ENCODE measurements around the gene RPTOR. TPM values are rescaled to one million over a fixed set of nuclear protein-coding genes. Genes with fewer than 3 reads are reported as not detected.

The RPTOR gene
- total RNA-seq, 2 experiments from 2014 or later: 45.3 to 49.1 TPM

DNA sequence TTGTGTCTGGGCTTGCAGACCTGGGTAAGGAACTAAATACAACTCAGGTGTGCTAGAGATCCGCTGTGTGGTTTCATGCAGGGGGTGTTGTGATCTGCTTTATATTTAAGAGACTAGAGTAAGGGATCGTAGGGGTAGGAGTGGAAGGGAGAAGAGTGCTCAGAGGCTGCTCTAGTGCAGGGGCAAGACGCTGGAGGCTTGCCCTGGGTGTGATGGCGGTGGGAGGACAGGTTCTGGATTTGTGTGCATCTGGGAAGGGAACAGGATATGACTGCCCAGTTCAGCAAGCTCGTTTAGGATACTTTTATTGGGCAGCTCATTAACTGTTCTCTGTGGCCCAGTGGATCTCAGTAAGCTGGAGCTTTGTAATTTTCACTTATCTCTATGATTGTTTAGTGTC, 47.6 kb downstream of the RPTOR start:
- intact Hi-C loops (cut with micrococcal nuclease): no loop called here
- CTCF ChIA-PET: interaction anchor here (2.5 kb wide), 1 partner anchor 17 kb away, joined by 12 read pairs; no protein-coding TSS in a partner anchor
- no peak for ATAC-seq
- TF ChIP-seq, protein P1, sequence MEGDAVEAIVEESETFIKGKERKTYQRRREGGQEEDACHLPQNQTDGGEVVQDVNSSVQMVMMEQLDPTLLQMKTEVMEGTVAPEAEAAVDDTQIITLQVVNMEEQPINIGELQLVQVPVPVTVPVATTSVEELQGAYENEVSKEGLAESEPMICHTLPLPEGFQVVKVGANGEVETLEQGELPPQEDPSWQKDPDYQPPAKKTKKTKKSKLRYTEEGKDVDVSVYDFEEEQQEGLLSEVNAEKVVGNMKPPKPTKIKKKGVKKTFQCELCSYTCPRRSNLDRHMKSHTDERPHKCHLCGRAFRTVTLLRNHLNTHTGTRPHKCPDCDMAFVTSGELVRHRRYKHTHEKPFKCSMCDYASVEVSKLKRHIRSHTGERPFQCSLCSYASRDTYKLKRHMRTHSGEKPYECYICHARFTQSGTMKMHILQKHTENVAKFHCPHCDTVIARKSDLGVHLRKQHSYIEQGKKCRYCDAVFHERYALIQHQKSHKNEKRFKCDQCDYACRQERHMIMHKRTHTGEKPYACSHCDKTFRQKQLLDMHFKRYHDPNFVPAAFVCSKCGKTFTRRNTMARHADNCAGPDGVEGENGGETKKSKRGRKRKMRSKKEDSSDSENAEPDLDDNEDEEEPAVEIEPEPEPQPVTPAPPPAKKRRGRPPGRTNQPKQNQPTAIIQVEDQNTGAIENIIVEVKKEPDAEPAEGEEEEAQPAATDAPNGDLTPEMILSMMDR (IDR thresholded peaks at IDR 0.05): no peak
- no peak for DNase-seq
- Mint-ChIP-seq H3K4me1 (ENCODE audit: low read depth) (peaks cover 63% of the 10 kb centered on the region), H3K9me3 (no peaks in the 10 kb centered on the region), H3K27me3 (no peaks in the 10 kb centered on the region), H3K27ac (peak overlapping the region; percentile 49), H3K4me3 (no peak overlapping the region), H3K36me3 (ENCODE audit: low read depth) (no peaks in the 10 kb centered on the region)
- POLR2A ChIA-PET: interaction anchor here (1.9 kb wide), 1 partner anchor 12 kb away, joined by 7 read pairs; no protein-coding TSS in a partner anchor

DNA sequence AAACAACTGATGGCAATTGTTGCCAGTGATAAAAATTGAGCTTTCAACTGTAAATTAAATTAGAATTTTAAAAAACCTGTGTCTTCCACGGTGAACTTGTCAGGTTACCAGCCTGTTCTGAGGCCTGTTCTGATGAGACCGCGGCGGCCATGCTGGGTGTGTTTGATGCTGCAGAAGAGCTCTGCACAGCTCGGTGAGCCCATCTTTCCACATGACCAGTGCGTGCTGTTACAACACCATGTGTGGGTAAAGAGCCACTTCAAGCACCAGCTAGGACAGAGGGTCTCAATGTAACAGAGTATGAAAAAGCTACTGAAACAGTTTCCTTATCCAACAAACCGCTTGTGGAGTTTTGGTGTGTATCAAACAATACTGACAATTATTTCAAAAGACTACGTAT, 48.5 kb downstream of the RPTOR start:
- no peak overlapping the region for H3K27ac Mint-ChIP-seq
- ATAC-seq (no peak), DNase-seq (no peak)
- H3K36me3 Mint-ChIP-seq (ENCODE audit: low read depth): peaks cover 2% of the 10 kb centered on the region
- peaks cover 66% of the 10 kb centered on the region for H3K4me1 Mint-ChIP-seq (ENCODE audit: low read depth)
- H3K9me3 Mint-ChIP-seq: no peaks in the 10 kb centered on the region
- ChIA-PET POLR2A (interaction anchor here (0.8 to 1.9 kb wide), 2 partner anchors 11 to 57 kb away, joined by 3 to 7 read pairs; no protein-coding TSS in a partner anchor), CTCF (interaction anchor here (2.5 kb wide), 1 partner anchor 17 kb away, joined by 12 read pairs; no protein-coding TSS in a partner anchor)
- TF ChIP-seq, protein P1 (IDR thresholded peaks at IDR 0.05): no peak
- H3K27me3 Mint-ChIP-seq: no peaks in the 10 kb centered on the region
- H3K4me3 Mint-ChIP-seq: no peak overlapping the region
- intact Hi-C loops (cut with micrococcal nuclease): no loop called here

DNA sequence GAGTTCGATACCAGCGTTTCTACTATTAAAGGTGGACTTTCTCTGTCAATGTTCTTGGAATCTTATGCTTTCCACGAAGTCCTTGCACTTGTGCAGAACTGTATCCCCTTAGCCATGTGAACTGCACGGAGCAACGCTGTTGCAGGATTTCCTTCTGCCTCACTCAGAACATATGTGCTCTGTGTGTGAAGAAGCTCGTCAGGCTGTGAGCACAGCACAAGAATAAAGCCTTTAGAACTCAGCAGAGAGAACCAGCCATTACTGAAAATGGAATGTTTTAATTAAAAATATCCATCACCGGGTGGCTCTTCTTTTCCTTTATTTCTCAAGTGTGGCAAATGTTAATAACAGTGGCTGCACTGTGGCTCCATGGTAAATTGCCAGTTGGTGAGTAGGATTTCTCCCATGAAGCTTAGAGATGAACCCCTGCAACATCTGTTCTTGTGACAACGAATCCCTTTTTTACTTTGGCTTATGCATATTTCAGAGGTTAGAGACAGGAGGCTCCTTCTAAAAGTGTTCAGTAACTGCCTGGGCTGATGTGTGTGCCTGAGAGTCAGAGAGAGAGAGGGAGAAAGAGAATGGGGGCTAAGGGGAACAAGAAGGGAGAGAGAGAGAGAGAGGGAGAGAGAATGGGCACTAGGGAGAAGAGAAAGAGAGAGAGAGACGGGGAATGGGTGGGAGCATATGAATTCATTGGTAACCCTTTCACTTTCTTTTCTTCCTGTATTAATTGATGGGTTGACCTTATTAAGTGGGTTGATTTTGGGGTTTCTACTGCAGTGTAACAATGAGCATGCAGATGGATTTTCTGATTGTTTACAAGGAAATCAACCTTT, 50.0 kb downstream of the RPTOR start:
- TF ChIP-seq, protein P1 (IDR thresholded peaks at IDR 0.05): no peak
- no peak for ATAC-seq
- intact Hi-C loops (cut with micrococcal nuclease): no loop called here
- no peaks in the 10 kb centered on the region for H3K9me3 Mint-ChIP-seq
- H3K27me3 Mint-ChIP-seq: no peaks in the 10 kb centered on the region
- peaks cover 76% of the 10 kb centered on the region for H3K4me1 Mint-ChIP-seq (ENCODE audit: low read depth)
- POLR2A ChIA-PET: no interaction called here
- CTCF ChIA-PET: no interaction called here
- H3K27ac Mint-ChIP-seq: peak overlapping the region; percentile 22
- H3K4me3 Mint-ChIP-seq: no peak overlapping the region
- DNase-seq: no peak
- peaks cover 5% of the 10 kb centered on the region for H3K36me3 Mint-ChIP-seq (ENCODE audit: low read depth)

DNA sequence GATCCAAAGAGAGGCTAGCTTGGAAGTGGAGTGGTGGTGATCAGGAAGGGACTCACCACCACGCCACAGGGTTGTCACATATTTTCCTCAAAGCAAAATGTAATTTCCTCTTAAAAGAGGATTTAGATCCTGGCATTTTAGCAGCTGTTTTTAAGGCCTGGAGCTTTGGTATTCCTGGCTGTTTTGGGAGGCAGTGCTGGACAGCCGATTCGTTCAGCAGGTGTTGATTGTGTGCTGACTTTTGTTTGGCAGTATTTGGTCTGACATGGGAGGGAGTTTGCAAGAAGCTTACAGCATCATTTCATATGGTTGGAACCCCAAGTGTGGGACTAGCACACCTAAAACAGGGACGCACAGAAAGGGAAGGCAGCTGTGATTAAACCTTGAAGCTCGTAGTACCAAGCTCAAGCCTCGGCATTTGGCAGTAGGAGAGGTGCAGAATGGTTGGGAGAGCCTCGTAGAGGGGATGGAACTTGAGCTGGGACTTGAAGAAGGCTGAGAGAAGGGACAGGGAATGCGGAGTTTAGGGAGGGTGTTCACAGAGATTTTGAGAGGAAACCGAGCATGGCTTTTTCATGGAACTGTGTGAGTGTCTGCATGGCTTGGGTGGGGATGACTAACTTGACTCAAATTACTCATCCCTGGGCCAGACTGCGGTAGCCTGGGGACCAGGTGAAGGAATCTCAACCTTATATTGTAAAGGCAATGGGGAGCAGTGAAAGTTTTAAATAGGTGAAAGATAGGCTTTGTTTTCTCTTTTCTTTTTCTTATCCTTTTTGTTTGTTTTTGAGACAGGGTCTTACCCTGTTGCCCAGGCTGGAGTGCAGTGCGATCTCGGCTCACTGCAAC, 52.3 kb downstream of the RPTOR start:
- H3K9me3 Mint-ChIP-seq: no peaks in the 10 kb centered on the region
- DNase-seq (peak; percentile 41), ATAC-seq (peak; percentile 77)
- peaks cover 7% of the 10 kb centered on the region for H3K36me3 Mint-ChIP-seq (ENCODE audit: low read depth)
- H3K4me3 Mint-ChIP-seq: no peak overlapping the region
- ChIA-PET CTCF (interaction anchor here (1.0 to 2.2 kb wide), 2 partner anchors 21 to 24 kb away, joined by 3 to 13 read pairs; no protein-coding TSS in a partner anchor), POLR2A (no interaction called here)
- no peaks in the 10 kb centered on the region for H3K27me3 Mint-ChIP-seq
- peaks cover 70% of the 10 kb centered on the region for H3K4me1 Mint-ChIP-seq (ENCODE audit: low read depth)
- intact Hi-C loops (cut with micrococcal nuclease): no loop called here
- TF ChIP-seq, protein P1 (IDR thresholded peaks at IDR 0.05): no peak
- no peak overlapping the region for H3K27ac Mint-ChIP-seq

Data from activated CD8-positive, alpha-beta T cell treated with anti-CD3 and anti-CD28 coated beads for 36 hours (primary cell).